Measurements from ENCODE around the gene CLASP1. TPM values are rescaled to one million over a fixed set of nuclear protein-coding genes. Genes with fewer than 3 reads are reported as not detected.

CLASP1 gene
- total and polyA plus RNA-seq, 2 donors (not counting 3 experiments of a cell fraction or from before 2014, with no cell fraction given) = 10.0 to 57.9 TPM

DNA sequence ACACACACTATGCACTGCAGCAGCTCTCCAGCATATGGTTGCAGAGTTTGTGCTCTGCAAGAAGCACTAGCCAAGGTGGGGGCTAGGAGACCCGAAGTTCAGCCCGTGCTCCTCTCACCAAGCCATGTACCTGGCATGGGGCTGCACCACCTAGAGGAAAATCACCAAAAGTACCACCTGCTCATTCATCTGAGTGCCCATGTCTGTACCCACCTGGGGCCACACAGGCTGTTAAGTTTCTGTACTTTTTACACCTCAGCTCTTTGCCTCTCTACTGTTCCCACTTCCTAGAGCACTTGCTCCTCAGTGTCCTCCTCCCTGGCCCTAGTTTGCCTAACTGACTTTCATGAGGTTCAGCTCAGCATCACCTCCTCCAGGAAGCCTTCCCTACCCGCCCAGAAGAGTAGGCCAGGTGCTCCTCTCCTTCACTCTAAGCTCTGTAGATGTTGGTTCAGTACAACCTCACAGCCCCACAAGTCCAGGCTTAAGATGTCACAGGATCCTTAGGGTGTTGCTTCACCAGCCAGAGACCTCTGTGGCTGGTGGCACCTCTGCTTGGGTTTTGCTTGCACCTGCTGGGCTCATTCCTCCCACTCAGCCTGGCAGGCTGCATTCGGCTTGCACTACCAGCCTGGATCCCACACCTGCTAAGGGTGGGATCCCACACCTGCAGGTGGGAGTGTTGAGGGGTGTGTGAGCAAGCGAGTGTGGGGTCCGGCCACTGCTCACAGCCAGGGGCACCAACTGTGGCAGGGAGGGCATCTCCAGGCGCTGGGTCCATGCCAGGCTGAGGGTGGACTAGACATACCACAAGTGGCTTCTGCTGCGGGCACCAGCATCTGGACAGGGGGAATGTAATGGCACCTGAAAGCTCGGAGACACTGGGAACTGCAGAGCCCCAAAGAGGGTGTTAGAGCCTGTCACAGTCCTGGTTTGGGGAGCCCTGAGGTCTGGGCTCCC, 354.1 kb downstream of the CLASP1 start:
- H3K27ac ChIP-seq (ENCODE audit: insufficient read depth, low read depth, low read length) = no peak overlapping the region
- H2AFZ ChIP-seq (ENCODE audit: low read depth, low read length) = no peak overlapping the region
- BruUV-seq (replicated peaks) = no TSS peak
- ChIA-PET POLR2A (no interaction called here), CTCF (interaction anchor here (0.6 to 1.4 kb wide), 2 partner anchors 9 to 102 kb away, joined by 3 read pairs; no protein-coding TSS in a partner anchor)
- no peaks in the 10 kb centered on the region for H3K4me1 ChIP-seq (ENCODE audit: control insufficient read depth, extremely low read depth, insufficient read depth, low read length)
- no peak overlapping the region for H3K4me2 ChIP-seq (ENCODE audit: insufficient read depth, low read length)
- FAIRE-seq (no peak), DNase-seq (ENCODE audit: low read depth, low spot score) (no peak)
- dilution Hi-C loops (cut with MboI; ENCODE audit: extremely low pct_ligation_motif_present, low sequenced_read_pairs) (no loop called here), intact Hi-C loops (cut with micrococcal nuclease) (no loop called here)
- H3K9me1 ChIP-seq (replicated peaks; ENCODE audit: control insufficient read depth, extremely low read depth, insufficient read depth, low read length) = no peaks in the 10 kb centered on the region
- no peaks in the 10 kb centered on the region for H4K20me1 ChIP-seq (replicated peaks; ENCODE audit: control insufficient read depth, extremely low read depth, insufficient read depth, low read length)
- H3K4me3 ChIP-seq (replicated peaks in 1 of 3; ENCODE audit: insufficient read depth in 1 of 3, low read depth in 1 of 3, low read length in 3 of 3) = no peak overlapping the region
- TF ChIP-seq EZH2 (IDR thresholded peaks at IDR 0.05; ENCODE audit: borderline replicate concordance, low read depth, low read length, severe bottlenecking) (no peak), POLR2AphosphoS5 (IDR thresholded peaks at IDR 0.05; ENCODE audit: insufficient read depth, low read depth, low read length) (no peak), MYC (IDR thresholded peaks at IDR 0.05; ENCODE audit: low read depth, low read length) (no peak), POLR2A (IDR thresholded peaks at IDR 0.05; ENCODE audit: low read depth, low read length) (no peak), FOS (IDR thresholded peaks at IDR 0.05; ENCODE audit: borderline replicate concordance, insufficient read depth, low read length) (no peak), GATA2 (IDR thresholded peaks at IDR 0.05; ENCODE audit: insufficient read depth, insufficient read length, low read depth, low read length) (no peak), JUN (IDR thresholded peaks at IDR 0.05; ENCODE audit: borderline replicate concordance, insufficient read depth, insufficient read length, low read depth) (no peak)
- TF ChIP-seq, protein P1, sequence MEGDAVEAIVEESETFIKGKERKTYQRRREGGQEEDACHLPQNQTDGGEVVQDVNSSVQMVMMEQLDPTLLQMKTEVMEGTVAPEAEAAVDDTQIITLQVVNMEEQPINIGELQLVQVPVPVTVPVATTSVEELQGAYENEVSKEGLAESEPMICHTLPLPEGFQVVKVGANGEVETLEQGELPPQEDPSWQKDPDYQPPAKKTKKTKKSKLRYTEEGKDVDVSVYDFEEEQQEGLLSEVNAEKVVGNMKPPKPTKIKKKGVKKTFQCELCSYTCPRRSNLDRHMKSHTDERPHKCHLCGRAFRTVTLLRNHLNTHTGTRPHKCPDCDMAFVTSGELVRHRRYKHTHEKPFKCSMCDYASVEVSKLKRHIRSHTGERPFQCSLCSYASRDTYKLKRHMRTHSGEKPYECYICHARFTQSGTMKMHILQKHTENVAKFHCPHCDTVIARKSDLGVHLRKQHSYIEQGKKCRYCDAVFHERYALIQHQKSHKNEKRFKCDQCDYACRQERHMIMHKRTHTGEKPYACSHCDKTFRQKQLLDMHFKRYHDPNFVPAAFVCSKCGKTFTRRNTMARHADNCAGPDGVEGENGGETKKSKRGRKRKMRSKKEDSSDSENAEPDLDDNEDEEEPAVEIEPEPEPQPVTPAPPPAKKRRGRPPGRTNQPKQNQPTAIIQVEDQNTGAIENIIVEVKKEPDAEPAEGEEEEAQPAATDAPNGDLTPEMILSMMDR (IDR thresholded peaks at IDR 0.05; ENCODE audit: extremely low read depth in 1 of 2, insufficient read depth in 1 of 2, low read depth in 1 of 2, low read length in 2 of 2) = no peak
- TF ChIP-seq, protein P2, sequence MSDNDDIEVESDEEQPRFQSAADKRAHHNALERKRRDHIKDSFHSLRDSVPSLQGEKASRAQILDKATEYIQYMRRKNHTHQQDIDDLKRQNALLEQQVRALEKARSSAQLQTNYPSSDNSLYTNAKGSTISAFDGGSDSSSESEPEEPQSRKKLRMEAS (IDR thresholded peaks at IDR 0.05; ENCODE audit: insufficient read depth, insufficient read length) = no peak
- no peaks in the 10 kb centered on the region for H3K27me3 ChIP-seq (ENCODE audit: control insufficient read depth in 2 of 2, insufficient read depth in 2 of 2, low read length in 2 of 2)
- H3K36me3 ChIP-seq (ENCODE audit: control insufficient read depth in 2 of 2, extremely low read depth in 1 of 2, insufficient read depth in 2 of 2, low read length in 2 of 2) = no peaks in the 10 kb centered on the region
- no peaks in the 10 kb centered on the region for H3K9me3 ChIP-seq (replicated peaks; ENCODE audit: control insufficient read depth, insufficient read depth, low read length)
- H3K9ac ChIP-seq (replicated peaks; ENCODE audit: extremely low read depth, insufficient read depth, low read length) = no peak overlapping the region
- no peaks in the 10 kb centered on the region for H3K79me2 ChIP-seq (ENCODE audit: control insufficient read depth, insufficient read depth, low read length)

Measured in endothelial cell of umbilical vein (primary cell).